ENCODE data around the gene LHX1. TPM values are rescaled to one million over a fixed set of nuclear protein-coding genes. Genes with fewer than 3 reads are reported as not detected.

Gene LHX1
- total and polyA plus RNA-seq, 12 donors, result 0.11 TPM; not detected in 11

GRCh38 chr17:36948717-36949460 is 11.6 kb downstream of the LHX1 start, which contains the start of gene AATF:
Gene AATF, plus strand, starts transcription at chr17:36948954. Its CDS starts 172 bp downstream, at chr17:36949126.
- DNase-seq, result peak; percentile 96 to 97
- no peak for TF ChIP-seq CTCF (IDR thresholded peaks at IDR 0.05)
- H3K4me3 ChIP-seq, result peak within 1 kb of the TSS; percentile 53 to 94 (median 88)
- ATAC-seq, result peak; percentile 100
- no peaks in the 10 kb centered on the region for H3K9me3 ChIP-seq
- 0% methylated on average over 89 to 90 of the region's 90 CpGs for WGBS, 2 donors
- H3K36me3 ChIP-seq, result peaks cover 0 to 38% (median 20%) of the 10 kb centered on the region in 9 donors
- H3K4me1 ChIP-seq, result peaks cover 3 to 35% (median 18%) of the 10 kb centered on the region in 9 donors
- H3K27ac ChIP-seq, result peak within 1 kb of the TSS; percentile 1 to 92 (median 88)
- intact Hi-C loops (cut with DNase I), result loop anchor here in 1 of 10 donors (5.0 kb wide), 1 partner anchor 347 kb away; the partner anchor contains the start of gene MRM1
- H3K27me3 ChIP-seq, result peaks cover 13 to 42% (median 39%) of the 10 kb centered on the region in 7 donors

- DNase-seq (no peak), ATAC-seq (peak in 7 of 8 donors; percentile 7 to 63 (median 35))
- peaks cover 0 to 44% (median 26%) of the 10 kb centered on the region in 9 donors for H3K36me3 ChIP-seq
- TF ChIP-seq CTCF (IDR thresholded peaks at IDR 0.05), result no peak
- H3K27me3 ChIP-seq, result peaks cover 7 to 36% (median 33%) of the 10 kb centered on the region in 7 donors
- intact Hi-C loops (cut with DNase I), result loop anchor here in 1 of 10 donors (5.0 kb wide), 1 partner anchor 347 kb away; the partner anchor contains the start of gene MRM1
- H3K27ac ChIP-seq, result peak overlapping the region; percentile 1 to 92 (median 88)
- WGBS, 2 donors, result 12 to 14% methylated on average over 9 of the region's 9 CpGs
- peak overlapping the region; percentile 53 to 94 (median 88) for H3K4me3 ChIP-seq
- no peaks in the 10 kb centered on the region for H3K9me3 ChIP-seq
- peaks cover 3 to 35% (median 18%) of the 10 kb centered on the region in 9 donors for H3K4me1 ChIP-seq
Observed at GRCh38 chr17:36949461-36949927, 12.2 kb downstream of the LHX1 start.

DNA sequence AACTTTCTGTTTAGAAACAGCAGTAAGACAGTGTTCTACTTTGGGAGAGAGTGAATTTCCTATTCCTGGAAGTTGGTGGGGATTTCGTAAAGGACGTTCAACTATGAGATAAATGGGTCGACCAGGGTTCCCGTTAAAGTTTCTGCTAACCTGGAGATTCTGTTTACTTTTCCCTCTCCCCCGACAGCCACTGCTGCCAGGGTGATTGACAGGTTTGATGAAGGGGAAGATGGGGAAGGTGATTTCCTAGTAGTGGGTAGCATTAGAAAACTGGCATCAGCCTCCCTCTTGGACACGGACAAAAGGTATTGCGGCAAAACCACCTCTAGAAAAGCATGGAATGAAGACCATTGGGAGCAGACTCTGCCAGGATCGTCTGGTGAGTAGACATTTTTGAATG is 12.8 kb downstream of the LHX1 start:
- no peaks in the 10 kb centered on the region for H3K9me3 ChIP-seq
- peaks cover 3 to 35% (median 18%) of the 10 kb centered on the region in 9 donors for H3K4me1 ChIP-seq
- no peak for ATAC-seq
- H3K27ac ChIP-seq, result peak overlapping the region in 1 of 10 donors; percentile 92
- no peak for DNase-seq
- H3K36me3 ChIP-seq, result peaks cover 0 to 49% (median 31%) of the 10 kb centered on the region in 9 donors
- peak overlapping the region in 9 of 10 donors; percentile 53 to 94 (median 88) for H3K4me3 ChIP-seq
- 58 to 68% methylated on average over 8 of the region's 8 CpGs for whole genome bisulfite sequencing, 2 donors
- peaks cover 2 to 31% (median 27%) of the 10 kb centered on the region in 7 donors for H3K27me3 ChIP-seq
- TF ChIP-seq CTCF (IDR thresholded peaks at IDR 0.05), result no peak
- intact Hi-C loops (cut with DNase I), result loop anchor here in 1 of 10 donors (10.0 kb wide), 1 partner anchor 55 kb away; no protein-coding TSS in a partner anchor

DNA sequence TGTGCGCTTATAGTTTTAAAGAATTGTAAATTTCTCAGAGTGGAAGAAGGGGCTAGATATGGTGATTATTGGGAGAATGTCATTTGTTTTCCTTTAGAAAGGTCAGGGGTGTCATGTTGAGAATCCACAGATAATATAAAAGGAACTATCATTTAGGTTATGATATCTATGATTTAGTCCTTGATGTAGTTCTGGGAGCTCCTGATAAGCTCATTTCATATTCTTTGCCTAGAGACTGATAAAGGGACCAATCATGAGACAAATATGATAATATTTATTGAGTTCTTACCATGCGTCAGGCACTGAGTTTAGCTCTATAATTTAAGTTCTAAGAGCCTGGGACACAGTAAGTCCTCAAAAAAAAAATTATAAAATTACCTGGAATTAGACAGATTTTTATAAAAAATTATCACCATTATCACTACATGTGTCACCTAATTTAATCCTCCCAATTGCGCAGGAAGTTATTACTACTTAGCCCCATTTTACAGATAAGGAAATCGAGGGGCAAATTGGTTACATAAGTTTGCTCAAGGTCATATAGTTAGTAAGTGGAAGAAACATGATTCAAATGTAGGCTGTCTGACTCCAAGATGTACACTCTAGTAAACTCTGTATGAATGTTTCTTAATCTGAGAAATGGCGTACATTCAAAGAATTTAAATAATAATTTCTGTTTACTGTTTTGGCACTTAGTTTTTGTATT is 14.0 kb downstream of the LHX1 start:
- intact Hi-C loops (cut with DNase I), result loop anchor here in 1 of 10 donors (10.0 kb wide), 1 partner anchor 56 kb away; no protein-coding TSS in a partner anchor
- TF ChIP-seq CTCF (IDR thresholded peaks at IDR 0.05), result no peak
- Histone ChIP-seq H3K36me3 (peaks cover 0 to 61% (median 32%) of the 10 kb centered on the region in 9 donors), H3K4me3 (no peak overlapping the region), H3K4me1 (peaks cover 3 to 32% (median 18%) of the 10 kb centered on the region in 9 donors), H3K9me3 (no peaks in the 10 kb centered on the region), H3K27me3 (peaks cover 0 to 19% (median 15%) of the 10 kb centered on the region in 7 donors), H3K27ac (no peak overlapping the region)
- DNase-seq, result no peak
- 94 to 97% methylated on average over 5 of the region's 5 CpGs for WGBS, 2 donors
- no peak for ATAC-seq

Measured in heart right ventricle (tissue), 16 donors.